Astrocyte (in vitro differentiated cells and primary cell): Measurements from ENCODE around the gene ALG10. TPM values are rescaled to one million over a fixed set of nuclear protein-coding genes. Genes with fewer than 3 reads are reported as not detected.
"Not testable (repeated sequence)": the region's sequence is repeated elsewhere in the genome, so short reads cannot be mapped to it uniquely, and the experiment has no call there.

ENCODE experiments used
- DNase-seq: peaks from one replicate; pipeline ENCODE4 v3.0.0-alpha.2; 2010; ENCODE audit warnings: low read depth
- FAIRE-seq: peaks from 2 replicates; lab custom pipeline; 2011; peaks lifted over from hg19 to GRCh38; lab: Jason Lieb, UNC
- H2AFZ ChIP-seq: 2 replicates; pipeline ENCODE4 v1.6.0; 2012; ENCODE audit warnings: low read depth, low read length, inconsistent platforms
- H3K27ac ChIP-seq: 2 replicates; pipeline ENCODE4 v1.5.1; 2011; ENCODE audit warnings: low read depth, low read length, inconsistent platforms
- H3K27me3 ChIP-seq: 2 replicates; pipeline ENCODE4 v1.6.0; 2011; ENCODE audit warnings: low read length, inconsistent platforms; ENCODE audit not compliant: insufficient read depth
- H3K36me3 ChIP-seq: 2 replicates; pipeline ENCODE4 v1.5.1; 2011; ENCODE audit warnings: low read length, inconsistent platforms; ENCODE audit not compliant: insufficient read depth
- H3K4me1 ChIP-seq: 2 replicates; pipeline ENCODE4 v1.5.1; 2011; ENCODE audit warnings: low read length, inconsistent platforms; ENCODE audit not compliant: insufficient read depth
- H3K4me2 ChIP-seq: 2 replicates; pipeline ENCODE4 v1.6.0; 2012; ENCODE audit warnings: low read length, inconsistent platforms
- H3K4me3 ChIP-seq: 2 replicates; pipeline ENCODE4 v1.5.1; 2011; ENCODE audit warnings: low read depth, mild to moderate bottlenecking, low read length, inconsistent platforms; ENCODE audit not compliant: insufficient read depth
- H3K79me2 ChIP-seq: 2 replicates; pipeline ENCODE4 v1.6.0; 2012; ENCODE audit warnings: mild to moderate bottlenecking, low read length, inconsistent platforms; ENCODE audit not compliant: insufficient read depth
- H3K9ac ChIP-seq: 2 replicates; pipeline ENCODE4 v1.6.0; 2012; ENCODE audit warnings: mild to moderate bottlenecking, low read length, inconsistent platforms
- H3K9me3 ChIP-seq: 2 replicates; pipeline ENCODE4 v1.5.1; 2012; ENCODE audit warnings: low read depth, mild to moderate bottlenecking, low read length, inconsistent platforms; ENCODE audit not compliant: insufficient read depth
- H4K20me1 ChIP-seq: 2 replicates; pipeline ENCODE4 v1.6.0; 2012; ENCODE audit warnings: low read length, inconsistent platforms; ENCODE audit not compliant: insufficient read depth
- H3K27ac Mint-ChIP-seq: one replicate; pipeline ENCODE4 v1.8.0; 2021; ENCODE audit warnings: mild to moderate bottlenecking, mixed read lengths; ENCODE audit not compliant: unreplicated experiment
- H3K27me3 Mint-ChIP-seq: one replicate; pipeline ENCODE4 v1.8.0; 2021; ENCODE audit warnings: low read depth, mixed read lengths; ENCODE audit not compliant: unreplicated experiment
- H3K36me3 Mint-ChIP-seq: one replicate; pipeline ENCODE4 v1.8.0; 2021; ENCODE audit warnings: low read depth, mixed read lengths; ENCODE audit not compliant: unreplicated experiment
- H3K4me1 Mint-ChIP-seq: one replicate; pipeline ENCODE4 v1.8.0; 2021; ENCODE audit warnings: low read depth, mixed read lengths; ENCODE audit not compliant: unreplicated experiment
- H3K4me3 Mint-ChIP-seq: one replicate; pipeline ENCODE4 v1.8.0; 2021; ENCODE audit warnings: mild to moderate bottlenecking, moderate library complexity, mixed read lengths; ENCODE audit not compliant: unreplicated experiment
- H3K9me3 Mint-ChIP-seq: one replicate; pipeline ENCODE4 v1.8.0; 2021; ENCODE audit warnings: mild to moderate bottlenecking, mixed read lengths; ENCODE audit not compliant: unreplicated experiment
- EZH2 ChIP-seq: IDR thresholded peaks from 2 replicates; pipeline ENCODE4 v1.6.1; 2012; ENCODE audit warnings: mild to moderate bottlenecking, low read length, inconsistent platforms; ENCODE audit not compliant: insufficient read depth
- total RNA-seq: library from RNA; stranded (reverse); gene quantifications from 2 replicates; pipeline ENCODE4 v1.2.1, GENCODE V29; 2021
- TF ChIP-seq, protein P1 (sequence below): IDR thresholded peaks from 2 replicates; pipeline ENCODE4 v1.5.1; 2011; ENCODE audit warnings: low read depth, mild to moderate bottlenecking, inconsistent platforms, low read length, moderate library complexity; ENCODE audit not compliant: insufficient read depth

Gene ALG10
- total RNA-seq, 1 donor from 2014 or later: 5.5 TPM

- Mint-ChIP-seq H3K36me3 (no peaks in the 10 kb centered on the region), H3K4me1 (peaks cover 3% of the 10 kb centered on the region), H3K9me3 (no peaks in the 10 kb centered on the region), H3K27ac (no peak overlapping the region), H3K4me3 (no peak overlapping the region), H3K27me3 (no peaks in the 10 kb centered on the region)
- Histone ChIP-seq H3K4me2 (peak overlapping the region; percentile 94), H3K36me3 (no peaks in the 10 kb centered on the region), H3K4me1 (peaks cover 3% of the 10 kb centered on the region), H4K20me1 (no peaks in the 10 kb centered on the region), H3K4me3 (peak overlapping the region; percentile 63), H3K9me3 (no peaks in the 10 kb centered on the region), H3K9ac (peak overlapping the region; percentile 87), H2AFZ (peak overlapping the region; percentile 78), H3K27ac (no peak overlapping the region), H3K27me3 (no peaks in the 10 kb centered on the region), H3K79me2 (peaks cover 7% of the 10 kb centered on the region)
- DNase-seq: no peak
- TF ChIP-seq EZH2: no peak
- TF ChIP-seq, protein P1, sequence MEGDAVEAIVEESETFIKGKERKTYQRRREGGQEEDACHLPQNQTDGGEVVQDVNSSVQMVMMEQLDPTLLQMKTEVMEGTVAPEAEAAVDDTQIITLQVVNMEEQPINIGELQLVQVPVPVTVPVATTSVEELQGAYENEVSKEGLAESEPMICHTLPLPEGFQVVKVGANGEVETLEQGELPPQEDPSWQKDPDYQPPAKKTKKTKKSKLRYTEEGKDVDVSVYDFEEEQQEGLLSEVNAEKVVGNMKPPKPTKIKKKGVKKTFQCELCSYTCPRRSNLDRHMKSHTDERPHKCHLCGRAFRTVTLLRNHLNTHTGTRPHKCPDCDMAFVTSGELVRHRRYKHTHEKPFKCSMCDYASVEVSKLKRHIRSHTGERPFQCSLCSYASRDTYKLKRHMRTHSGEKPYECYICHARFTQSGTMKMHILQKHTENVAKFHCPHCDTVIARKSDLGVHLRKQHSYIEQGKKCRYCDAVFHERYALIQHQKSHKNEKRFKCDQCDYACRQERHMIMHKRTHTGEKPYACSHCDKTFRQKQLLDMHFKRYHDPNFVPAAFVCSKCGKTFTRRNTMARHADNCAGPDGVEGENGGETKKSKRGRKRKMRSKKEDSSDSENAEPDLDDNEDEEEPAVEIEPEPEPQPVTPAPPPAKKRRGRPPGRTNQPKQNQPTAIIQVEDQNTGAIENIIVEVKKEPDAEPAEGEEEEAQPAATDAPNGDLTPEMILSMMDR: no peak
- FAIRE-seq: no peak
These were observed 1.2 kb upstream of the ALG10 start for GRCh38 chr12:34021071-34021470.

GRCh38 chr12:34027661-34028060, 5.4 kb downstream of the ALG10 start:
- FAIRE-seq: peak; percentile 93
- H3K9me3 ChIP-seq, H3K36me3 ChIP-seq, H3K27me3 ChIP-seq, H3K27me3 Mint-ChIP-seq, H3K27ac Mint-ChIP-seq, H4K20me1 ChIP-seq, H3K27ac ChIP-seq, H3K4me2 ChIP-seq, H3K36me3 Mint-ChIP-seq, H3K9ac ChIP-seq, H3K4me3 ChIP-seq, H3K4me1 Mint-ChIP-seq, DNase-seq, H3K9me3 Mint-ChIP-seq, H3K79me2 ChIP-seq, H2AFZ ChIP-seq, H3K4me1 ChIP-seq, H3K4me3 Mint-ChIP-seq: not testable (repeated sequence)

DNA sequence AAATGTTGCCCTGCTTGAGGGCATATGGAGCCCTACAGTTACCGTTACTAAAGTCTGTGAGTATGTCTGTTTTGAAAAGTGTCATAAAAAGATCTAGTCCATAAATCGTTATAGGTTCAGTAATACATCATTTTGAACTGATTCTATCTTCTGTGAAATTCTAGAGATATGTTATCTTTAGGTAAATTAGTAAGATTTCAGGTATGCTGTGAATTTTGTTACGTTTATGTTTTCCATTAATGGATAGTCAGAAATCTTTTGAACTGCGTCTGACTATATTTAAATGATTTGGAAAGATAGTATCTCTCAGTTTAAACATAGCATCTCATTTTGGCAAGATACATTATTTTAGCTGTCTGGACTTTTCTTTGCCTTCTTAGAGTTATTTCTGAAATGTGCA, 8.3 kb downstream of the ALG10 start:
- Mint-ChIP-seq H3K27me3 (no peaks in the 10 kb centered on the region), H3K27ac (no peak overlapping the region), H3K4me3 (no peak overlapping the region), H3K36me3 (no peaks in the 10 kb centered on the region), H3K9me3 (no peaks in the 10 kb centered on the region), H3K4me1 (no peaks in the 10 kb centered on the region)
- DNase-seq (no peak), FAIRE-seq (peak; percentile 95)
- H3K9me3 ChIP-seq: no peaks in the 10 kb centered on the region
- no peak overlapping the region for H3K27ac ChIP-seq
- no peak overlapping the region for H3K4me3 ChIP-seq
- no peaks in the 10 kb centered on the region for H3K27me3 ChIP-seq
- no peaks in the 10 kb centered on the region for H3K4me1 ChIP-seq
- H3K79me2 ChIP-seq: no peaks in the 10 kb centered on the region
- H4K20me1 ChIP-seq: no peaks in the 10 kb centered on the region
- TF ChIP-seq EZH2: no peak
- TF ChIP-seq, protein P1: no peak
- H3K4me2 ChIP-seq: no peak overlapping the region
- H3K36me3 ChIP-seq: no peaks in the 10 kb centered on the region
- no peak overlapping the region for H3K9ac ChIP-seq
- no peak overlapping the region for H2AFZ ChIP-seq
